Suppressor macrophage treated with lipopolysaccharide for 4 hours (primary cell): ENCODE results near the gene MBP.

Source experiments
- DNase-seq: peaks from one replicate; pipeline ENCODE4 v3.0.0-alpha.2; 2020

The MBP gene

GRCh38 chr18:77017355-77017754 lies 115.2 kb downstream of the MBP start:
- DNase-seq, result no peak

- DNase-seq, result no peak
Measured at GRCh38 chr18:77016936-77017335, 115.6 kb downstream of the MBP start.

- peak; percentile 32 for DNase-seq
Measured at GRCh38 chr18:77015771-77016710, 116.5 kb downstream of the MBP start.

GRCh38 chr18:77015169-77015568 lies 117.4 kb downstream of the MBP start:
- peak; percentile 72 for DNase-seq

GRCh38 chr18:77014538-77014937 lies 118.0 kb downstream of the MBP start:
- DNase-seq, result no peak

- DNase-seq, result peak; percentile 86
Measured at GRCh38 chr18:77013811-77014521, 118.6 kb downstream of the MBP start.

GRCh38 chr18:77012806-77013541 lies 119.6 kb downstream of the MBP start:
- peak; percentile 14 for DNase-seq

- no peak for DNase-seq
Measured at GRCh38 chr18:77012120-77012519, 120.5 kb downstream of the MBP start.

GRCh38 chr18:77009675-77010074 lies 122.9 kb downstream of the MBP start:
- DNase-seq, result no peak

GRCh38 chr18:77008576-77009315 lies 123.8 kb downstream of the MBP start:
- no peak for DNase-seq

GRCh38 chr18:77008006-77008405 lies 124.6 kb downstream of the MBP start:
- DNase-seq, result no peak

GRCh38 chr18:77007251-77007650 lies 125.3 kb downstream of the MBP start:
- no peak for DNase-seq

GRCh38 chr18:77006305-77007175 lies 126.0 kb downstream of the MBP start:
- peak; percentile 42 for DNase-seq

GRCh38 chr18:77005651-77006195 lies 126.9 kb downstream of the MBP start:
- DNase-seq, result no peak

GRCh38 chr18:77004555-77005380 lies 127.8 kb downstream of the MBP start:
- peak; percentile 61 for DNase-seq

- no peak for DNase-seq
Measured at GRCh38 chr18:77003316-77003715, 129.3 kb downstream of the MBP start.

- no peak for DNase-seq
Measured at GRCh38 chr18:77002496-77002895, 130.1 kb downstream of the MBP start.

GRCh38 chr18:77001979-77002378 lies 130.6 kb downstream of the MBP start:
- DNase-seq, result no peak

- DNase-seq, result no peak
Measured at GRCh38 chr18:77001041-77001440, 131.5 kb downstream of the MBP start.

GRCh38 chr18:77000527-77000926 lies 132.1 kb downstream of the MBP start:
- peak; percentile 73 for DNase-seq
